Keratinocyte (primary cell): ENCODE results near the gene LHCGR.

Experiments used
- CTCF ChIP-seq, 3 experiments: IDR thresholded peaks in 1 of 3; conservative IDR thresholded peaks in 1 of 3; optimal IDR thresholded peaks in 1 of 3; 2 replicates in 2 of 3; 3 replicates in 1 of 3; pipeline versions ENCODE3 to v1.5.1; 2011; ENCODE audit warnings: low read length in 3 of 3, mild to moderate bottlenecking in 3 of 3, moderate library complexity in 2 of 3, control low read depth in 1 of 3, inconsistent platforms in 1 of 3; ENCODE audit not compliant: insufficient read depth in 2 of 3; ENCODE audit errors: extremely low read depth in 1 of 3
- EZH2 ChIP-seq: IDR thresholded peaks from one replicate; pipeline ENCODE4 v1.6.1; 2012; ENCODE audit warnings: inconsistent platforms, mild to moderate bottlenecking, low read length, moderate library complexity

- TF ChIP-seq CTCF (optimal IDR thresholded peaks at IDR 0.05 in 1 of 3, IDR thresholded peaks at IDR 0.05 in 1 of 3, conservative IDR thresholded peaks at IDR 0.05 in 1 of 3; ENCODE audit: extremely low read depth in 1 of 3, insufficient read depth in 2 of 3, low read length in 3 of 3) (no peak), EZH2 (no peak)
Observed at GRCh38 chr2:48722391-48722790, 33.1 kb downstream of the LHCGR start.
